Heart left ventricle (tissue), 16 donors: ENCODE measurements around the gene NTN4. TPM values are rescaled to one million over a fixed set of nuclear protein-coding genes. Genes with fewer than 3 reads are reported as not detected.

Experiments used
- ATAC-seq, 4 donors: fragments of 200-7000 bp; cut with Tn5 transposase; one replicate each; pipeline ENCODE4 v1.9.1; 2020 to 2022; ENCODE audit warnings: moderate library complexity in 4 of 4, mild to moderate bottlenecking in 3 of 4, moderate number of reproducible peaks in 1 of 4
- DNase-seq, 5 donors: peaks; one replicate each; pipeline ENCODE4 v3.0.0-alpha.2; 2020
- H3K27ac ChIP-seq, 12 donors: fragments of 200-600 bp; sonication (generic) in 4 of 12; one replicate each; pipeline versions ENCODE4 v1.5.0 to v1.8.0; 2016 to 2022; ENCODE audit warnings: mild to moderate bottlenecking in 2 of 12
- H3K27me3 ChIP-seq, 9 donors: fragments of 200-600 bp; sonication (generic) in 2 of 9; one replicate each; pipeline versions ENCODE4 v1.5.1 to v1.8.0; 2016 to 2022; ENCODE audit warnings: mild to moderate bottlenecking in 3 of 9
- H3K36me3 ChIP-seq, 9 donors: fragments of 200-600 bp; sonication (generic) in 2 of 9; one replicate each; pipeline versions ENCODE4 v1.5.0 to v1.8.0; 2018 to 2022; ENCODE audit warnings: mild to moderate bottlenecking in 2 of 9
- H3K4me1 ChIP-seq, 12 donors: fragments of 200-600 bp; sonication (generic) in 4 of 12; one replicate each; pipeline versions ENCODE4 v1.5.0 to v1.8.0; 2016 to 2022; ENCODE audit warnings: mild to moderate bottlenecking in 3 of 12
- H3K4me3 ChIP-seq, 12 donors: fragments of 200-600 bp; sonication (generic) in 4 of 12; one replicate each; pipeline versions ENCODE4 v1.5.0 to v1.8.0; 2017 to 2022; ENCODE audit warnings: mild to moderate bottlenecking in 9 of 12, moderate library complexity in 4 of 12
- H3K9me3 ChIP-seq, 12 donors: fragments of 200-600 bp; sonication (generic) in 4 of 12; one replicate each; pipeline versions ENCODE4 v1.5.0 to v1.8.0; 2016 to 2022; ENCODE audit warnings: mild to moderate bottlenecking in 1 of 12
- POLR2A ChIP-seq, 2 donors: fragments of 450-650 bp; IDR thresholded peaks; one replicate each; pipeline ENCODE4 v1.6.1; 2017; ENCODE audit warnings: antibody characterized with exemption in 2 of 2, mild to moderate bottlenecking in 2 of 2, moderate library complexity in 2 of 2
- WGBS, 4 donors: extraction: QIAGEN DNeasy Blood & Tissue Kit in 2 of 4; methylation state at CpG; one replicate each; pipeline versions ENCODE4 v1.1.5 to v1.1.7; 2013 to 2018; 5-methylcytosine and 5-hydroxymethylcytosine counted together
- intact Hi-C, 10 donors: fragments of 100-400 bp; cut with DNase I; formaldehyde crosslinking; loops; one replicate each; pipeline versions ENCODE4 v1.11.1 to v1.14.2; 2022
- polyA plus RNA-seq, 2 donors: library from polyadenylated mRNA; stranded (reverse); fragments of 200-250 nt; gene quantifications; one replicate each; pipeline ENCODE4 v1.2.3, GENCODE V29; 2013
- total RNA-seq, 9 donors: library from RNA; depleted of rRNA in 2 of 9; stranded (reverse); fragments of >200 nt in 2 of 9; fragmentation: NEBNext Ultra II Directional in 3 of 9; extraction: Animal tissue kit (Norgen Biotek cat#: 25700) in 3 of 9; gene quantifications; one replicate each; pipeline versions ENCODE4 v1.1.0 to v1.2.4, GENCODE V29; 2016 to 2023
- TF ChIP-seq, protein P1 (sequence below), 12 donors: fragments of 200-600 bp; sonication (generic) in 4 of 12; IDR thresholded peaks; one replicate each; pipeline versions ENCODE4 v1.5.0 to v1.8.0; 2018 to 2022; ENCODE audit warnings: antibody characterized with exemption in 12 of 12, mild to moderate bottlenecking in 5 of 12
- donor health status: ischemic (EF 13 %, LVEDD 7.1; RV severe dilation, severe dysfunction).
- donor health status: healthy with polysubstance abuse.
- donor health status: DM: no; HTN: yes; CAD: no.
- donor health status: DM: no; HTN: no; CAD: no.
- donor health status: ischemic (EF 25% LVEDD 6.9; RV normal size, moderate dysfunction).
- donor health status: ischemic (EF 25% LVEDD 5.7; RV mildly dilated, moderate dysfunction).
- donor health status: healthy.
- donor health status: DM: yes; HTN: yes; CAD: no.
- donor health status: ischemic (EF 35%, LVEDD 5.7; RV mildly dilated, moderate dysfunction).
- donor health status: nonischemic (EF 11% LVEDD 7.7; RV severe dilation, severe dysfunction).
- donor health status: DM: yes; HTN: yes; CAD: no.
- donor health status: PGD.
- donor health status: ischemic (EF 29% LVEDD 5.4; RV normal size, mild dysfunction).
- donor health status: nonischemic (EF 23%, LVEDD 6.1; RV moderate dilation, normal function).

Gene NTN4
- total and polyA plus RNA-seq, 11 donors: 23.9 to 116 (median 68.0) TPM

DNA sequence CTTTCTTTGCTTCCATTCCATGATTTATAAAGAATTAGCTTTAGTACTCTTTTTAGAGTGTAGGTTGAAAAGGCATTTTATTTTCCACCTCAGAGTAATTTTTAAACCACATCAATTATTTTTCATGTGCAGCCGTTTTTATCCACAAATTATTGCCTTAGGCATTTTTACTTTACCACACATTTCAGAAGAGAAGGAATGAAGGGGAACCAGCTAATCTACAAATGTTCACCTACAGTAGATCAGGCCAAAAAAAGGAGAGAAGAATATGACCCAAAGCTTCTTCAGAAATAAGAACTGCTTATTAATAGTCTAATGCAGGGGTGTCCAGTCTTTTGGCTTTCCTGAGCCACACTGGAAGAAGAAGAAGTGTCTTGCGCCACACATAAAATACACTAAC, 19.8 kb upstream of the NTN4 start:
- Histone ChIP-seq H3K36me3 (no peaks in the 10 kb centered on the region), H3K4me1 (no peaks in the 10 kb centered on the region), H3K9me3 (no peaks in the 10 kb centered on the region), H3K27me3 (no peaks in the 10 kb centered on the region), H3K27ac (no peak overlapping the region), H3K4me3 (no peak overlapping the region)
- intact Hi-C loops: loop anchor here in 2 of 10 donors (5.0 kb wide), 1 partner anchor 188 kb away; no protein-coding TSS in a partner anchor
- DNase-seq: no peak
- TF ChIP-seq, protein P1, sequence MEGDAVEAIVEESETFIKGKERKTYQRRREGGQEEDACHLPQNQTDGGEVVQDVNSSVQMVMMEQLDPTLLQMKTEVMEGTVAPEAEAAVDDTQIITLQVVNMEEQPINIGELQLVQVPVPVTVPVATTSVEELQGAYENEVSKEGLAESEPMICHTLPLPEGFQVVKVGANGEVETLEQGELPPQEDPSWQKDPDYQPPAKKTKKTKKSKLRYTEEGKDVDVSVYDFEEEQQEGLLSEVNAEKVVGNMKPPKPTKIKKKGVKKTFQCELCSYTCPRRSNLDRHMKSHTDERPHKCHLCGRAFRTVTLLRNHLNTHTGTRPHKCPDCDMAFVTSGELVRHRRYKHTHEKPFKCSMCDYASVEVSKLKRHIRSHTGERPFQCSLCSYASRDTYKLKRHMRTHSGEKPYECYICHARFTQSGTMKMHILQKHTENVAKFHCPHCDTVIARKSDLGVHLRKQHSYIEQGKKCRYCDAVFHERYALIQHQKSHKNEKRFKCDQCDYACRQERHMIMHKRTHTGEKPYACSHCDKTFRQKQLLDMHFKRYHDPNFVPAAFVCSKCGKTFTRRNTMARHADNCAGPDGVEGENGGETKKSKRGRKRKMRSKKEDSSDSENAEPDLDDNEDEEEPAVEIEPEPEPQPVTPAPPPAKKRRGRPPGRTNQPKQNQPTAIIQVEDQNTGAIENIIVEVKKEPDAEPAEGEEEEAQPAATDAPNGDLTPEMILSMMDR (IDR thresholded peaks at IDR 0.05): no peak
- TF ChIP-seq POLR2A (IDR thresholded peaks at IDR 0.05): no peak
- no peak for ATAC-seq
- WGBS, 4 donors: 48 to 93% (median 82%) methylated on average over 2 of the region's 2 CpGs

DNA sequence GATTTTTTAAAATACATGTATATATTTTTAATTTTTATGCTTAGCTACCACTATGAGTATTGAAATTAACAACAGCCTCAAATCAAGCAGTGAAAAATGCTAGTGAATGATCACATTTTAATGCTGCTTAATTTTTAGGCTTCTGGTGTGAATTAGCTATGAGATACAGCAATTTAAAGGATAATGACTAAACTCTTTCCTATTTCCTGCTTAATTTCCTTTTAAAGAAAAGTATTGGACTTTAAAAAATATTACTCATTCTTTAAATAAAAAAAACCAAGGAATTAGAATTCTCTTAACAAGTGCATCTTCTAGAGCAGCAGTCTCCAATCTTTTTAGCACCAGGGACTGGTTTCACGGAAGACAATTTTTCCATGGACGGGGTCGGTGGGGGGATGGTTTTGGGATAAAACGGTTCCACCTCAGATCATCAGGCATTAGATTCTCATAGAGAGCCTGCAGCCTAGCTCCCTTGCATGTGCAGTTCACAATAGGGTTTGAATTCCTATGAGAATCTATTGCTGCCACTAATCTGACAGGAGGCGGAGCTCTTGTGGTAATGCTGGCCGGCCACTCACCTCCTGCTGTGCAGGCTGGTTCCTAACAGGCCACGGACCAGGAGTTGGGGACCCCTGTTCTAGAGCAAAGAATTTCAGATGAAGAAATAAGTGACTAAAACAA, 18.6 kb upstream of the NTN4 start:
- WGBS, 4 donors: 89 to 95% (median 92%) methylated on average over 7 of the region's 7 CpGs
- H3K36me3 ChIP-seq: no peaks in the 10 kb centered on the region
- intact Hi-C loops: no loop called here
- H3K9me3 ChIP-seq: no peaks in the 10 kb centered on the region
- no peaks in the 10 kb centered on the region for H3K27me3 ChIP-seq
- DNase-seq (no peak), ATAC-seq (no peak)
- H3K27ac ChIP-seq: no peak overlapping the region
- TF ChIP-seq, protein P1 (IDR thresholded peaks at IDR 0.05): no peak
- no peak for TF ChIP-seq POLR2A (IDR thresholded peaks at IDR 0.05)
- no peak overlapping the region for H3K4me3 ChIP-seq
- H3K4me1 ChIP-seq: no peaks in the 10 kb centered on the region

DNA sequence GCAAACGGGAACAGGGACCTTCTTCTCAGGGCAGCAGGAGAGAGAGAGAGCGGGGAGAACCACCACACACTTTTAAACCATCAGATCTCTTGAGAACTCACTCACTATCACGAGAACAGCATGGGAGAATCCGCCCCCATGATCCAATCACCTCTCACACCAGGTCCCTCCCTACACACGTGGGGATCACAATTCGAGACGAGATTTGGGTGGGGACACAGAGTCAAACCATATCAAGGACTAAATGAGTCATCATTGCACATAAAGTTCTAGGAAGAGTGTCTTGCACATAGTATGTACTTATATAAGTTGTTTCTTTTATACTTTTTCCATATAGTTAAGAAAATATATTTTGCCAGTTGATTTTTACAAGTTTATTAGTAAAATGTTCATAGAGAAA, 17.6 kb upstream of the NTN4 start:
- intact Hi-C loops: no loop called here
- Histone ChIP-seq H3K27me3 (no peaks in the 10 kb centered on the region), H3K4me3 (no peak overlapping the region), H3K4me1 (peaks cover 0 to 2% (median 0%) of the 10 kb centered on the region in 12 donors), H3K36me3 (no peaks in the 10 kb centered on the region), H3K27ac (no peak overlapping the region), H3K9me3 (no peaks in the 10 kb centered on the region)
- TF ChIP-seq, protein P1 (IDR thresholded peaks at IDR 0.05): no peak
- no peak for TF ChIP-seq POLR2A (IDR thresholded peaks at IDR 0.05)
- 82 to 87% (median 85%) methylated on average over 7 of the region's 7 CpGs for WGBS, 4 donors
- DNase-seq (no peak), ATAC-seq (no peak)

DNA sequence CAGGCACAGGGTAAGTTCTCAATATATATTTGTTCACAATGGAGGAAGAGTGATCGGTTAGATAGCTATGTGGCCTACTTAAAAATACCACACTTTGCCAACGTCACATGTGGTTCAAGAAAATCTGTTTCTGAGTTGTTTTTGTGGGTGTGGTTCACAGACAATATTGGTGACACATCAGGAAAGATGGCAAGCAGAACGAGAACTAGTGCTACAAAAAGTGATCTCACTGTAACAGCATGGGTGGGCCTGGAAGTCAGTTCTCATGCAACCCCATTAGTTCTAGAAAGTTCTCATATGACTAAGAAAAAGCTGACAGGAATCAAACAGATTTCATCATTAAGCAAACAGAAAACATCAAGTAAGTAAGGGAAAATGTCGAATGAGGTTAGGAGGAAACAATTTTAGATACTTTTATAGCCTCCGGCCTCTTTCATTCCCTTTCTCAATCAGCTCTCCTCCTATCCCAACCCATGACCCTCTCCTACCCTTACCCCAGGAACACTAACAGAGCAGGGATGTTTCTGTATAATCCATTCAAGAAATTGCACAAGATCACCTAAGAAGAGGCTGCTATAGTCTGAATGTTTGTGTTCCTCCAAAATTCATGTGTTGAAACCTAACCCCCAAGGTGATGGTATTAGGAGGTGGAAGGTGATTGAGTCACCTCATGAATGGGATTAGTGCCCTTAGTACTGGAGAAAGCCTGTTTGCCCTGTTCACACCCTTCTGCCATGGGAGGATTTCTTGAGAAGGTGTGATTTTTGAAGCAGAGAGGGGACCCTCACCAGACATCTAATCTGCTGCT, 15.5 kb upstream of the NTN4 start:
- peak in 3 of 4 donors; percentile 72 to 88 (median 81) for ATAC-seq
- no peaks in the 10 kb centered on the region for H3K36me3 ChIP-seq
- DNase-seq: no peak
- intact Hi-C loops: no loop called here
- no peak overlapping the region for H3K4me3 ChIP-seq
- peaks cover 0 to 9% (median 0%) of the 10 kb centered on the region in 12 donors for H3K4me1 ChIP-seq
- WGBS, 4 donors: 66 to 80% (median 74%) methylated on average over 5 of the region's 5 CpGs
- peak overlapping the region in 3 of 12 donors; percentile 17 to 36 (median 17) for H3K27ac ChIP-seq
- H3K27me3 ChIP-seq: no peaks in the 10 kb centered on the region
- no peak for TF ChIP-seq POLR2A (IDR thresholded peaks at IDR 0.05)
- TF ChIP-seq, protein P1 (IDR thresholded peaks at IDR 0.05): no peak
- no peaks in the 10 kb centered on the region for H3K9me3 ChIP-seq
